NCI-H1105 (cell line): ENCODE results near the gene PDCD1LG2.
"Not testable (repeated sequence)": the region's sequence is repeated elsewhere in the genome, so short reads cannot be mapped to it uniquely, and the experiment has no call there.

ENCODE experiments used
- DNase-seq: peaks from one replicate; lab custom pipeline; 2025; lab: John Stamatoyannopoulos, UW

Gene PDCD1LG2

GRCh38 chr9:5510360-5510931 is at the start of gene PDCD1LG2:
Gene PDCD1LG2, plus strand, starts transcription at chr9:5510531. Its CDS starts 12,016 bp downstream, at chr9:5522547.
- peak; percentile 1 for DNase-seq

- not testable (repeated sequence) for DNase-seq
Observed at GRCh38 chr9:5464831-5465330, 45.5 kb upstream of the PDCD1LG2 start.

GRCh38 chr9:5466005-5466404 is 44.3 kb upstream of the PDCD1LG2 start:
- no peak for DNase-seq

DNA sequence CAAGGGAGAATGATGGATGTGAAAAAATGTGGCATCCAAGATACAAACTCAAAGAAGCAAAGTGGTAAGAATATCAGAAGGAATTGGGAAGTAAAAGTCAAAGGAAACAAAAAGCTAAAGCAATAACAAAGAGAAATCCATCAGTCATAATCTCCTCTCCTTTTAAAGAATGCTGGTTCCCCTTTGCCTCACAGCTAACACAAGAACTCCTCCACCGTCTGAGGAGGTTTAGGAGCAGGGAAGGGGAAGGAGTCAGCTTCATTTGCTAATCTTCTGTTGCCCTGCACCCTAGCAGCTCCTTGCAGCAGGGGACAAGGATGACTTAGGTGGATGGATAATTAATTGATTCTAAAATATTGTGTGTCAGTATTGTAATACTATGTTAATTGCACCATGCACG is 43.6 kb upstream of the PDCD1LG2 start:
- DNase-seq, result no peak

DNA sequence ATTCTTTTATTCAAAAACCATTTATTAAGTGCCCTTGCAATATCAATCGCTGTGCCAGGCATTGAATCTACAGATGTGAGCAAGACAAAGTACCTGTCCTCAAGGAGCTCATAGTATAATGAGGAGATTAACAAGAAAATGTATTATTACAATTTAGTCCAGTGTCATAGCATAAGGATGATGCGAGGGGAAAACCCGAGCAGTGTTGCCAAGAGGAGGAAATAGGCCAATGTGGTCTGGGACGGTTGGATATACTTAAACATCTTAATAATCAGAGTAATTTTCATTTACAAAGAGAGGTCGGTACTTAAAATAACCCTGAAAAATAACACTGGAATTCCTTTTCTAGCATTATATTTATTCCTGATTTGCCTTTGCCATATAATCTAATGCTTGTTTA is 41.5 kb upstream of the PDCD1LG2 start:
- no peak for DNase-seq

DNA sequence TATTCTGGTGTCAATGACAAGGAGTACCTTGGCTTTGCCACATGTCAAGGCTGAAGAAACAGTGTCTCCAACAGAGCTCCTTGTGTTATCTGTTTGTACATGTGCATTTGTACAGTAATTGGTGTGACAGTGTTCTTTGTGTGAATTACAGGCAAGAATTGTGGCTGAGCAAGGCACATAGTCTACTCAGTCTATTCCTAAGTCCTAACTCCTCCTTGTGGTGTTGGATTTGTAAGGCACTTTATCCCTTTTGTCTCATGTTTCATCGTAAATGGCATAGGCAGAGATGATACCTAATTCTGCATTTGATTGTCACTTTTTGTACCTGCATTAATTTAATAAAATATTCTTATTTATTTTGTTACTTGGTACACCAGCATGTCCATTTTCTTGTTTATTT is 40.2 kb upstream of the PDCD1LG2 start:
- no peak for DNase-seq

DNA sequence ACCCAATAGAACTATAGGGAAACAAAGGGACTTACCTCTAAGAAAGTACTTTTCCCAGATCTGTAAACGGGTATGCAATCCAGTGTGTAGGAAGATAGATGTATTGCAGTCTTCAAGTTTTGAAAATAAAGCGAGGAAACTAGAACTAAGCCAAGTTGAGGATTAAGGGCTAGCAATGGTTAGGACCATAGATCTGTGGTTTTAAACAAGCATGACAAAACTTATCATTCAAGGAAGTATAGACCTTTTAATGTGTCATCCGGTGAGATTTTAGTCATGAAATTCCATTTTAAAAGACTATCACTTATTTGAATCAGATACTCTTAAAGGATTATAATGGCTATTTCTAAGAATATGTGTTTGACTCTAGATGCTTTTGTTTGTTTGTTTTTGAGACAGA is 39.5 kb upstream of the PDCD1LG2 start:
- DNase-seq, result no peak

- not testable (repeated sequence) for DNase-seq
Observed at GRCh38 chr9:5475611-5476010, 34.7 kb upstream of the PDCD1LG2 start.

GRCh38 chr9:5478206-5478605 is 32.1 kb upstream of the PDCD1LG2 start:
- DNase-seq, result no peak

DNA sequence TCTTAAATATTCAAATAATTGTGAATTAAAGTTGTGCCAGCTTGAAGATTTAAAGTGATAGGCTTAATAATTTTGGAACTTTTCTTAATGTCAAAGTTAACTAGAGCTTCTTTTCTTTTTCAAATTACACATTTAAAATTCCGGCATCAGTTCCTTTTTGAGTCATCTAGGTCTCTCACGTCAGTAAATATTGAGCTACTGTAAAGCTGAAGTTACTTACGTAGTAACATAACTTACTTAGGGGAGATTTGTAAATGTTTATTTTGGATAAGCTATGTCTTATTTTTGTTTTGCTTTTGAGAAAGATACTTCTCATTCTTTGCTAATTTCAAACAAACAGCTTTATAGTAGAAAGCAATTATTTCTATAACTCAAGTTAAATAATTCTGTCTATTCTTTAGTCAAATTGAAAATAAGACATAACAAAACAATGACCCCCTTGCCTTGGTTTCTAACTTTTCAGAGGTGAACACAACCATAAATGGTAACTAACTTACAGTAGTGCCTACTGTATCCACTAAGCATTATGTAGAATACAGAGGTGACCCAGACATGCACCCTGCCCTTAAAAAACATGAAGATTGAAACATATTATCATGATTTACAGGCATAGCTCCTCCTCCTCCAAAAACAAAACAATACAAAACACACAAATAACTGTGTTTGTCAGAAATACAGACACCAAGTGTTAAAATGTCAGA is 30.2 kb upstream of the PDCD1LG2 start:
- DNase-seq, result no peak

- DNase-seq, result no peak
Observed at GRCh38 chr9:5480919-5481318, 29.4 kb upstream of the PDCD1LG2 start.

GRCh38 chr9:5481322-5482040 is 28.9 kb upstream of the PDCD1LG2 start:
- no peak for DNase-seq

DNA sequence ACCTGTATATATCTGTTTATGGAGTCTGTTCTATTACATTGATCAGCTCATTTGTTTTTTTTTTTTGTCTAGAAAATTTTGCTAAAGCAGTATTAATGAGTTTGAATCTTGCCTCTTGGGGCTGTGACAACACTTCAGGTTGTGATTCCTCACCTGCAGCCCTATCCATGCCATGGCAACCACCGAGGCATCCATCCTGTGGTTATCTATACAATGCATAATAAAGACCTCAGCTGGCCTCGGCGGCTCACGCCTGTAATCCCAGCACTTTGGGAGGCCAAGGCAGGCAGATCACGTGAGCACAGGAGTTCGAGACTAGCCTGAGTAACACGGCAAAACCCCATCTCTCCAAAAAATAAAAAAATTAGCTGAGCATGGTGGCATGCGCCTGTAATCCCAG is 28.1 kb upstream of the PDCD1LG2 start:
- no peak for DNase-seq

DNA sequence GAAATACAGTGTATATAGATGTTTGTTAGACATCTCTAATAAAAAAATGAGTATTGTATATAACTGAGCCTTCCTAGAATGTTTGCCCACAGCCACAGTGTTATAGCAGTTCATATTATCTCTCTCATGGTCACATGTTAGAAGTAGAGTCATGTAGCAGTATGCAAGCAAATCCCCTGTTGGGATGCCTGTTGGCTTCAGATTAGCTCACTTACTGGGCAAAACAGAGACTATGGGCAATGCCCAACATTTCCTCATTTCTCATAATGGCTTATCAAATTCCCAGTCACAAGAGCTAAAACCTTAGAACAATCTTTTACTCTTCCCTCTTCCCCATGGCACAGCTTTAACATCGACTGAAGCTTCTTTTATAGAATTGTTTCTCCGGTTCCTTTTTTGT is 27.0 kb upstream of the PDCD1LG2 start:
- no peak for DNase-seq

GRCh38 chr9:5485378-5486085 is 24.8 kb upstream of the PDCD1LG2 start:
- no peak for DNase-seq

- DNase-seq, result no peak
Observed at GRCh38 chr9:5486988-5487387, 23.3 kb upstream of the PDCD1LG2 start.

DNA sequence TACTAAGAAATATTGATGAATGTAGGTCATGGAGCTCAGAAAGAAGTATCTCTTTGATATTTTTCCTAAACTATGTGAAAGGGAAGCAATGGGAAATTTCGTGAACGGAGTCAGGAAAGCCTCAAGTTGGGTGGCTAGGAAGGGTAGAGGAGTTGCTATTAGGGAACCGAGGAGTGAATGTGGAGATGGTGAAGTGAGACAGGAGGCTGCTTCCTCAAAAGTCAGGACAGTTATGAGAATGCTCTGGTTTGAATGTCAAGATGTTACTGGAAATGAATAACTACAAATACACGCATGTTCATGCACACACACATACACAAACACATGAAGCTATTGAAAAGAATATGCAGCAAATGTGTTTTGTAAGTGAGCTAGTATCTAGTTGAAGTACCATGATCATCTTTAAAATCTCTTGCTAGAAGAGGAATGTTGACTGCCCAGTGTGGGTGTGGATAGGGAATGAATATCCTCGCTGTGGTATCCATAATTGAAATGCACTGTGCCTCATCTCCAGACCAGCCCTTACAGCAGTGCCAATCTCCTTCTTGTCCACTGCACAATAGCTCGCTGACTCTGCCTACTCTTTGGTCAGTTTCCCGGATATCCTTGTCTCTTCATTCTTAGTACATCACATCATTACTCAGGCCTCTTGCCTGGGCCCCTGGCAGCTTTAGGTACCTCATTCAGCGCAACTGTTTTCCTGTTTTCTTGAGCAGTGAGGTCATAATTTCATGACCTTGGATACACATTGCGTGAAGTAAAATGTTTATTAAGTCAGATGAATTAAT is 21.9 kb upstream of the PDCD1LG2 start:
- no peak for DNase-seq

DNA sequence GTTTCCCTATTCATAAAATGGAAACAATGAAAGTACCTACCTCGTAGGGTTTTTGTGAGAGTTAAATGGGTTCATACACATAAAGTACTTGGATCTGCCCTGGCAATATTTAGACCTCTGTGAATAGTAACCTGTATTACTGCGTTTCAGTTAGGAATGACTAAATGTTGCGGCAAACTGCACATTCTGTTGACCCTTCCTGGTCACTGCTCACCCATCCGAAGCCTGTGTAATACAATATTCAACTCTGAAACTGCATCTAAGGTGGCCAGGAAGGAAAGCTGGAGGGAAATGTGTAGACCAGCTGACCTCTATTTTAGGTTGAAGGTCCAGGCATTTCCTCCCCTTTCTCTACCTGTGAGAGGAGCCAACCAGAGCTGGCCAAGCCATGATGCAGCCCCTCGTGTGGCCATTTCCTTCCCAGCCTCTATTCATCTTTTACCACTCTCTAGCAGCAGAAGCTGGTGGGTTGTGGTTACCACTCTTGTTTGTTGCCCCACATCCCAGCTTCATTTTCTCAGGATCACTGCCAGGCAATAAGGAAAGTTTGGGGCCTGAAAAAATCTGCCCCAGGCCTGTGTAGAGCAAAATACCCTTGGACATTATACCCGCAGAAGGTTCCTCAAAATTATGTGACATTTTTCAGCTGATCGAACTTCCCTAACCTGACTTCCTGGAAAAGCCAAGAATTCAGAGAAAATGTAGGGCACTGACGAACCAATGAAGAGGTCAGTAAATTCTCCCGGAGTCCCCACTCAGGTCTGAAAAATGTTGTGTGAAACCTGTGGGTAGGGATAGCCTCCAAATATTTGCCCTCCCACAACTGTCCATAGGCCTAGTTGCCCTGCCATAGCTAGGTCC is 20.5 kb upstream of the PDCD1LG2 start:
- DNase-seq, result no peak

GRCh38 chr9:5492965-5493678 is 17.2 kb upstream of the PDCD1LG2 start:
- no peak for DNase-seq
